GM23338 (cell line): ENCODE results near the gene PRDM8.
"Not testable (repeated sequence)": the region's sequence is repeated elsewhere in the genome, so short reads cannot be mapped to it uniquely, and the experiment has no call there.

Experiments
- CREB1 ChIP-seq: fragments of 250-450 bp; sonication (Bioruptor Pico); IDR thresholded peaks from 2 replicates; pipeline ENCODE4 v1.5.0; 2020; ENCODE audit warnings: low read depth, mild to moderate bottlenecking, moderate library complexity
- EZH2 ChIP-seq: fragments of 200-600 bp; sonication (generic); IDR thresholded peaks from one replicate; pipeline ENCODE4 v1.8.0; 2017; ENCODE audit warnings: antibody characterized with exemption, mild to moderate bottlenecking, low read depth; ENCODE audit not compliant: unreplicated experiment
- EZH2phosphoT487 ChIP-seq: fragments of 200-600 bp; sonication (generic); IDR thresholded peaks from one replicate; pipeline ENCODE4 v1.8.1; 2018; ENCODE audit warnings: antibody characterized with exemption; ENCODE audit not compliant: unreplicated experiment
- POLR2AphosphoS5 ChIP-seq: IDR thresholded peaks from 2 replicates; pipeline ENCODE4 v1.6.1; 2016; ENCODE audit warnings: antibody characterized with exemption, low read depth
- REST ChIP-seq: IDR thresholded peaks from one replicate; pipeline ENCODE4 v1.6.1; 2018; ENCODE audit warnings: antibody characterized with exemption; ENCODE audit not compliant: unreplicated experiment
- ZNF331 ChIP-seq: fragments of 250-450 bp; sonication (Bioruptor Pico); IDR thresholded peaks from 2 replicates; pipeline ENCODE4 v1.5.0; 2020; ENCODE audit warnings: low read depth, mild to moderate bottlenecking, moderate library complexity
- TF ChIP-seq, protein P1 (sequence below), 2 experiments: fragments of 200-600 bp in 1 of 2; sonication (generic) in 1 of 2; conservative IDR thresholded peaks; 2 replicates each; pipeline versions ENCODE4 v1.5.1 to v1.6.1; 2016 to 2017; ENCODE audit warnings: antibody characterized with exemption in 2 of 2, low read depth in 2 of 2, mild to moderate bottlenecking in 2 of 2, moderate library complexity in 1 of 2

DNA sequence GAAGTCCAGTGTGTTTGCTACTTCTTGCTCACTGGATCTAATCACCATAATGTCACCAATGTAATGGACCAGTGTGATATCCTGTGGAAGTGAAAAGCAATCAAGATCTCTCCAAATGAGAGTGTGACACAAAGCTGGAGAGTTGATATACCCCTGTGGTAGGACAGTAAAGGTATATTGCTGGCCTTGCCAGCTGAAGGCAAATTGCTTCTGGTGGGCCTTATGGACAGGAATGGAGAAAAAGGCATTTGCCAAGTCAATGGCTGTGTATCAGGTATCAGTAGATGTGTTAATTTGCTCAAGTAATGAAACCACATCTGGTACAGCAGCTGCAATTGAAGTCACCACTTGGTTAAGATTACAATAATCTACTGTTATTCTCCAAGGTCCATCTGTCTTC, 19.5 kb upstream of the PRDM8 start:
- not testable (repeated sequence) for TF ChIP-seq REST; CREB1 (CRISPR knock-in tag); EZH2; ZNF331 (CRISPR knock-in tag); EZH2phosphoT487; POLR2AphosphoS5
- TF ChIP-seq, protein P1, sequence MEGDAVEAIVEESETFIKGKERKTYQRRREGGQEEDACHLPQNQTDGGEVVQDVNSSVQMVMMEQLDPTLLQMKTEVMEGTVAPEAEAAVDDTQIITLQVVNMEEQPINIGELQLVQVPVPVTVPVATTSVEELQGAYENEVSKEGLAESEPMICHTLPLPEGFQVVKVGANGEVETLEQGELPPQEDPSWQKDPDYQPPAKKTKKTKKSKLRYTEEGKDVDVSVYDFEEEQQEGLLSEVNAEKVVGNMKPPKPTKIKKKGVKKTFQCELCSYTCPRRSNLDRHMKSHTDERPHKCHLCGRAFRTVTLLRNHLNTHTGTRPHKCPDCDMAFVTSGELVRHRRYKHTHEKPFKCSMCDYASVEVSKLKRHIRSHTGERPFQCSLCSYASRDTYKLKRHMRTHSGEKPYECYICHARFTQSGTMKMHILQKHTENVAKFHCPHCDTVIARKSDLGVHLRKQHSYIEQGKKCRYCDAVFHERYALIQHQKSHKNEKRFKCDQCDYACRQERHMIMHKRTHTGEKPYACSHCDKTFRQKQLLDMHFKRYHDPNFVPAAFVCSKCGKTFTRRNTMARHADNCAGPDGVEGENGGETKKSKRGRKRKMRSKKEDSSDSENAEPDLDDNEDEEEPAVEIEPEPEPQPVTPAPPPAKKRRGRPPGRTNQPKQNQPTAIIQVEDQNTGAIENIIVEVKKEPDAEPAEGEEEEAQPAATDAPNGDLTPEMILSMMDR (conservative IDR thresholded peaks at IDR 0.05; ENCODE audit: low read depth in 2 of 2) = not testable (repeated sequence)
